GM12878 (cell line): ENCODE results near the gene SPON2. TPM values are rescaled to one million over a fixed set of nuclear protein-coding genes. Genes with fewer than 3 reads are reported as not detected.
A peak's percentile ranks its signal among the peaks of the same experiment; 100 is the strongest.

Experiments used
- BHLHE40 ChIP-seq, 2 experiments: fragments of 450-650 bp in 1 of 2; IDR thresholded peaks; 2 replicates each; pipeline ENCODE4 v1.6.1; 2011 to 2017; ENCODE audit warnings: low read depth in 2 of 2, borderline replicate concordance in 1 of 2, improper control_type of control experiment in 1 of 2, low read length in 1 of 2, mild to moderate bottlenecking in 1 of 2
- EZH2 ChIP-seq: IDR thresholded peaks from 2 replicates; pipeline ENCODE4 v1.6.1; 2012; ENCODE audit warnings: low read depth, mild to moderate bottlenecking, control low read depth, inconsistent platforms, low read length, borderline replicate concordance; ENCODE audit not compliant: control insufficient read depth
- IRF4 ChIP-seq: IDR thresholded peaks from 2 replicates; pipeline ENCODE4 v1.6.1; 2011; ENCODE audit warnings: low read depth, low read length
- JUND ChIP-seq: IDR thresholded peaks from 2 replicates; pipeline ENCODE4 v1.6.1; 2012; ENCODE audit warnings: low read depth, mild to moderate bottlenecking, low read length, improper control_type of control experiment, moderate library complexity
- MTA2 ChIP-seq: fragments of 450-650 bp; IDR thresholded peaks from 2 replicates; pipeline ENCODE4 v1.6.1; 2016; ENCODE audit warnings: low read depth, mild to moderate bottlenecking, moderate library complexity
- MXI1 ChIP-seq: fragments of 150-350 bp; IDR thresholded peaks from 2 replicates; pipeline ENCODE4 v1.6.1; 2011; ENCODE audit warnings: low read depth, mild to moderate bottlenecking, inconsistent platforms, low read length, improper control_type of control experiment
- POLR2AphosphoS5 ChIP-seq: IDR thresholded peaks from 2 replicates; pipeline ENCODE4 v1.6.1; 2011; ENCODE audit warnings: mild to moderate bottlenecking, low read length, inconsistent platforms
- RB1 ChIP-seq: fragments of 450-650 bp; formaldehyde crosslinking; IDR thresholded peaks from 2 replicates; pipeline ENCODE4 v1.6.1; 2017; ENCODE audit warnings: mild to moderate bottlenecking, borderline replicate concordance
- polyA plus RNA-seq, 11 experiments: library from polyadenylated mRNA; depleted of rRNA in 4 of 11; unstranded in 6 of 11; stranded (reverse) in 5 of 11; fragments of >200 nt; fragmentation: Nextera tagmentation in 4 of 11; fragmentation: Illumina TruSeq in 1 of 11; extraction: Ambion mirVana in 4 of 11; extraction: Trizol in 1 of 11; gene quantifications; 1 replicate in 1 of 11; 2 replicates in 10 of 11; pipeline versions ENCODE4 v1.2.1 to v1.2.3, GENCODE V29; 2011 to 2016; ENCODE audit warnings: inconsistent platforms in 2 of 11, missing spikeins in 2 of 11, low read depth in 1 of 11
- total RNA-seq, 4 experiments: library from RNA; depleted of rRNA in 3 of 4; stranded (reverse); fragments of >200 nt in 3 of 4; fragmentation: Illumina TruSeq in 1 of 4; extraction: Trizol in 1 of 4; gene quantifications; 2 replicates each; pipeline versions ENCODE4 v1.2.1 to v1.2.3, GENCODE V29; 2013 to 2021
- TF ChIP-seq, protein P1 (sequence below): fragments of 450-650 bp; conservative IDR thresholded peaks from 2 replicates; pipeline ENCODE4 v1.6.1; 2017; ENCODE audit warnings: mild to moderate bottlenecking, moderate library complexity
- TF ChIP-seq, protein P2 (sequence below): fragments of 450-650 bp; IDR thresholded peaks from 2 replicates; pipeline ENCODE4 v1.6.1; 2017; ENCODE audit warnings: mild to moderate bottlenecking, low read depth, inconsistent platforms; ENCODE audit not compliant: poor library complexity, severe bottlenecking
- TF ChIP-seq, protein P3 (sequence below), 3 experiments: IDR thresholded peaks in 2 of 3; conservative IDR thresholded peaks in 1 of 3; 2 replicates each; pipeline ENCODE4 v1.5.1; 2011; ENCODE audit warnings: low read depth in 3 of 3, low read length in 3 of 3, mild to moderate bottlenecking in 3 of 3, control low read depth in 2 of 3, moderate library complexity in 2 of 3, inconsistent platforms in 1 of 3, mixed read lengths in 1 of 3; ENCODE audit not compliant: control insufficient read depth in 2 of 3, insufficient read depth in 1 of 3; ENCODE audit errors: extremely low read depth in 1 of 3
- TF ChIP-seq, protein P4 (sequence below): fragments of 450-650 bp; IDR thresholded peaks from 2 replicates; pipeline ENCODE4 v1.6.1; 2016; ENCODE audit warnings: mild to moderate bottlenecking, moderate library complexity, borderline replicate concordance
- TF ChIP-seq, protein P5 (sequence below): fragments of 450-650 bp; IDR thresholded peaks from 2 replicates; pipeline ENCODE4 v1.6.1; 2016; ENCODE audit warnings: mild to moderate bottlenecking
- TF ChIP-seq, protein P6 (sequence below): fragments of 450-650 bp; IDR thresholded peaks from 2 replicates; pipeline ENCODE4 v1.6.1; 2017; ENCODE audit warnings: mild to moderate bottlenecking

The SPON2 gene
- total and polyA plus RNA-seq, 10 of the 15 experiments (the other 5 are each of a cell fraction or from before 2014, with no cell fraction given): 1.1 to 11.2 (median 7.3) TPM

DNA sequence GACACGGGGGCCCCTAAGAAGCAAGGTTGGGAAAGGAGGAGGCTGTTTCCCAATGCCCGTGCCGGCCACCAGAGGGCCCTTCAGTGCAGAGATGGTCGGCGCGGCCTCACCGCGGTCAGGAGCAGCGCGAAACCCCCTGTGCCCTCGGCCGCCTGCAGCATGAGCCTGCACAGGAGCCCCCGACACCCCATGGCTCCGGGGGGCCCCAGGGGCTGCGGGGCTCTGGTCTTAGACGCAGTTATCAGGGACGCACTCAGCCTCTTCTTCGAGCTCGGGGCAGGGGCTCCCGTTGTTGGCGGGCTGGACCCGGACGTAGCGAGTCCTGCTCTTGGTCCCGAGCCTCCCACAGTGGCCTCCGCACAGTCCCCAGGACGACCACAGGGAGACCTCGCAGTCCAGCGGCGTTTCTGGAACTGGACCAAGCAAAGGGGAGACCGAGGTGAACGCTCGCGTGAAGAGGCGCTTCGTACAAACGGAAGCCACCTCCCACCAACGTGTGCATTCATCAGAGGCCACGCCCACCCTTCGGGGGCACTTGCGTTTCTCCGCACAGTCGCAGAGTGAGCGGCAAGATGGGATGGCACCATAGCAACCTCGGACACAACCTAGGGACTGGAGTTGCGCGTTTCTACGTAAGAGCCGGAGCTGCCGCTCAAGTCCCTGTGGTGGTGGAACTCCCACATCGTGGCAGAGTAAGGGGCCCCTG lies 5.0 kb downstream of the SPON2 start (continued):
- TF ChIP-seq BHLHE40 (IDR thresholded peaks at IDR 0.05; ENCODE audit: borderline replicate concordance in 1 of 2, low read depth in 2 of 2, low read length in 1 of 2) (peak; percentile 37 to 61; a peak in 3 of 4 replicates), POLR2AphosphoS5 (peak; percentile 77), MXI1 (peak; percentile 91), JUND (no peak), RB1 (peak; percentile 91; the same call in 1 of the 2 replicates), EZH2 (no peak), MTA2 (no peak), IRF4 (no peak)
- TF ChIP-seq, protein P1, sequence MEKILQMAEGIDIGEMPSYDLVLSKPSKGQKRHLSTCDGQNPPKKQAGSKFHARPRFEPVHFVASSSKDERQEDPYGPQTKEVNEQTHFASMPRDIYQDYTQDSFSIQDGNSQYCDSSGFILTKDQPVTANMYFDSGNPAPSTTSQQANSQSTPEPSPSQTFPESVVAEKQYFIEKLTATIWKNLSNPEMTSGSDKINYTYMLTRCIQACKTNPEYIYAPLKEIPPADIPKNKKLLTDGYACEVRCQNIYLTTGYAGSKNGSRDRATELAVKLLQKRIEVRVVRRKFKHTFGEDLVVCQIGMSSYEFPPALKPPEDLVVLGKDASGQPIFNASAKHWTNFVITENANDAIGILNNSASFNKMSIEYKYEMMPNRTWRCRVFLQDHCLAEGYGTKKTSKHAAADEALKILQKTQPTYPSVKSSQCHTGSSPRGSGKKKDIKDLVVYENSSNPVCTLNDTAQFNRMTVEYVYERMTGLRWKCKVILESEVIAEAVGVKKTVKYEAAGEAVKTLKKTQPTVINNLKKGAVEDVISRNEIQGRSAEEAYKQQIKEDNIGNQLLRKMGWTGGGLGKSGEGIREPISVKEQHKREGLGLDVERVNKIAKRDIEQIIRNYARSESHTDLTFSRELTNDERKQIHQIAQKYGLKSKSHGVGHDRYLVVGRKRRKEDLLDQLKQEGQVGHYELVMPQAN: peak; percentile 57
- TF ChIP-seq, protein P2, sequence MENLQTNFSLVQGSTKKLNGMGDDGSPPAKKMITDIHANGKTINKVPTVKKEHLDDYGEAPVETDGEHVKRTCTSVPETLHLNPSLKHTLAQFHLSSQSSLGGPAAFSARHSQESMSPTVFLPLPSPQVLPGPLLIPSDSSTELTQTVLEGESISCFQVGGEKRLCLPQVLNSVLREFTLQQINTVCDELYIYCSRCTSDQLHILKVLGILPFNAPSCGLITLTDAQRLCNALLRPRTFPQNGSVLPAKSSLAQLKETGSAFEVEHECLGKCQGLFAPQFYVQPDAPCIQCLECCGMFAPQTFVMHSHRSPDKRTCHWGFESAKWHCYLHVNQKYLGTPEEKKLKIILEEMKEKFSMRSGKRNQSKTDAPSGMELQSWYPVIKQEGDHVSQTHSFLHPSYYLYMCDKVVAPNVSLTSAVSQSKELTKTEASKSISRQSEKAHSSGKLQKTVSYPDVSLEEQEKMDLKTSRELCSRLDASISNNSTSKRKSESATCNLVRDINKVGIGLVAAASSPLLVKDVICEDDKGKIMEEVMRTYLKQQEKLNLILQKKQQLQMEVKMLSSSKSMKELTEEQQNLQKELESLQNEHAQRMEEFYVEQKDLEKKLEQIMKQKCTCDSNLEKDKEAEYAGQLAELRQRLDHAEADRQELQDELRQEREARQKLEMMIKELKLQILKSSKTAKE: no peak
- TF ChIP-seq, protein P3, sequence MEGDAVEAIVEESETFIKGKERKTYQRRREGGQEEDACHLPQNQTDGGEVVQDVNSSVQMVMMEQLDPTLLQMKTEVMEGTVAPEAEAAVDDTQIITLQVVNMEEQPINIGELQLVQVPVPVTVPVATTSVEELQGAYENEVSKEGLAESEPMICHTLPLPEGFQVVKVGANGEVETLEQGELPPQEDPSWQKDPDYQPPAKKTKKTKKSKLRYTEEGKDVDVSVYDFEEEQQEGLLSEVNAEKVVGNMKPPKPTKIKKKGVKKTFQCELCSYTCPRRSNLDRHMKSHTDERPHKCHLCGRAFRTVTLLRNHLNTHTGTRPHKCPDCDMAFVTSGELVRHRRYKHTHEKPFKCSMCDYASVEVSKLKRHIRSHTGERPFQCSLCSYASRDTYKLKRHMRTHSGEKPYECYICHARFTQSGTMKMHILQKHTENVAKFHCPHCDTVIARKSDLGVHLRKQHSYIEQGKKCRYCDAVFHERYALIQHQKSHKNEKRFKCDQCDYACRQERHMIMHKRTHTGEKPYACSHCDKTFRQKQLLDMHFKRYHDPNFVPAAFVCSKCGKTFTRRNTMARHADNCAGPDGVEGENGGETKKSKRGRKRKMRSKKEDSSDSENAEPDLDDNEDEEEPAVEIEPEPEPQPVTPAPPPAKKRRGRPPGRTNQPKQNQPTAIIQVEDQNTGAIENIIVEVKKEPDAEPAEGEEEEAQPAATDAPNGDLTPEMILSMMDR (IDR thresholded peaks at IDR 0.05 in 2 of 3, conservative IDR thresholded peaks at IDR 0.05 in 1 of 3; ENCODE audit: control insufficient read depth in 2 of 3, extremely low read depth in 1 of 3, insufficient read depth in 1 of 3, low read depth in 3 of 3, low read length in 3 of 3): peak; percentile 93 to 95 (median 94); a peak in 5 of 6 replicates
- TF ChIP-seq, protein P4, sequence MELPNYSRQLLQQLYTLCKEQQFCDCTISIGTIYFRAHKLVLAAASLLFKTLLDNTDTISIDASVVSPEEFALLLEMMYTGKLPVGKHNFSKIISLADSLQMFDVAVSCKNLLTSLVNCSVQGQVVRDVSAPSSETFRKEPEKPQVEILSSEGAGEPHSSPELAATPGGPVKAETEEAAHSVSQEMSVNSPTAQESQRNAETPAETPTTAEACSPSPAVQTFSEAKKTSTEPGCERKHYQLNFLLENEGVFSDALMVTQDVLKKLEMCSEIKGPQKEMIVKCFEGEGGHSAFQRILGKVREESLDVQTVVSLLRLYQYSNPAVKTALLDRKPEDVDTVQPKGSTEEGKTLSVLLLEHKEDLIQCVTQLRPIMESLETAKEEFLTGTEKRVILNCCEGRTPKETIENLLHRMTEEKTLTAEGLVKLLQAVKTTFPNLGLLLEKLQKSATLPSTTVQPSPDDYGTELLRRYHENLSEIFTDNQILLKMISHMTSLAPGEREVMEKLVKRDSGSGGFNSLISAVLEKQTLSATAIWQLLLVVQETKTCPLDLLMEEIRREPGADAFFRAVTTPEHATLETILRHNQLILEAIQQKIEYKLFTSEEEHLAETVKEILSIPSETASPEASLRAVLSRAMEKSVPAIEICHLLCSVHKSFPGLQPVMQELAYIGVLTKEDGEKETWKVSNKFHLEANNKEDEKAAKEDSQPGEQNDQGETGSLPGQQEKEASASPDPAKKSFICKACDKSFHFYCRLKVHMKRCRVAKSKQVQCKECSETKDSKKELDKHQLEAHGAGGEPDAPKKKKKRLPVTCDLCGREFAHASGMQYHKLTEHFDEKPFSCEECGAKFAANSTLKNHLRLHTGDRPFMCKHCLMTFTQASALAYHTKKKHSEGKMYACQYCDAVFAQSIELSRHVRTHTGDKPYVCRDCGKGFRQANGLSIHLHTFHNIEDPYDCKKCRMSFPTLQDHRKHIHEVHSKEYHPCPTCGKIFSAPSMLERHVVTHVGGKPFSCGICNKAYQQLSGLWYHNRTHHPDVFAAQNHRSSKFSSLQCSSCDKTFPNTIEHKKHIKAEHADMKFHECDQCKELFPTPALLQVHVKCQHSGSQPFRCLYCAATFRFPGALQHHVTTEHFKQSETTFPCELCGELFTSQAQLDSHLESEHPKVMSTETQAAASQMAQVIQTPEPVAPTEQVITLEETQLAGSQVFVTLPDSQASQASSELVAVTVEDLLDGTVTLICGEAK: no peak
- TF ChIP-seq, protein P5, sequence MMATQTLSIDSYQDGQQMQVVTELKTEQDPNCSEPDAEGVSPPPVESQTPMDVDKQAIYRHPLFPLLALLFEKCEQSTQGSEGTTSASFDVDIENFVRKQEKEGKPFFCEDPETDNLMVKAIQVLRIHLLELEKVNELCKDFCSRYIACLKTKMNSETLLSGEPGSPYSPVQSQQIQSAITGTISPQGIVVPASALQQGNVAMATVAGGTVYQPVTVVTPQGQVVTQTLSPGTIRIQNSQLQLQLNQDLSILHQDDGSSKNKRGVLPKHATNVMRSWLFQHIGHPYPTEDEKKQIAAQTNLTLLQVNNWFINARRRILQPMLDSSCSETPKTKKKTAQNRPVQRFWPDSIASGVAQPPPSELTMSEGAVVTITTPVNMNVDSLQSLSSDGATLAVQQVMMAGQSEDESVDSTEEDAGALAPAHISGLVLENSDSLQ: peak; percentile 88
- TF ChIP-seq, protein P6, sequence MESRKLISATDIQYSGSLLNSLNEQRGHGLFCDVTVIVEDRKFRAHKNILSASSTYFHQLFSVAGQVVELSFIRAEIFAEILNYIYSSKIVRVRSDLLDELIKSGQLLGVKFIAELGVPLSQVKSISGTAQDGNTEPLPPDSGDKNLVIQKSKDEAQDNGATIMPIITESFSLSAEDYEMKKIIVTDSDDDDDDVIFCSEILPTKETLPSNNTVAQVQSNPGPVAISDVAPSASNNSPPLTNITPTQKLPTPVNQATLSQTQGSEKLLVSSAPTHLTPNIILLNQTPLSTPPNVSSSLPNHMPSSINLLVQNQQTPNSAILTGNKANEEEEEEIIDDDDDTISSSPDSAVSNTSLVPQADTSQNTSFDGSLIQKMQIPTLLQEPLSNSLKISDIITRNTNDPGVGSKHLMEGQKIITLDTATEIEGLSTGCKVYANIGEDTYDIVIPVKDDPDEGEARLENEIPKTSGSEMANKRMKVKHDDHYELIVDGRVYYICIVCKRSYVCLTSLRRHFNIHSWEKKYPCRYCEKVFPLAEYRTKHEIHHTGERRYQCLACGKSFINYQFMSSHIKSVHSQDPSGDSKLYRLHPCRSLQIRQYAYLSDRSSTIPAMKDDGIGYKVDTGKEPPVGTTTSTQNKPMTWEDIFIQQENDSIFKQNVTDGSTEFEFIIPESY: no peak
